ENCODE results near the gene MYO1E.

The MYO1E gene

GRCh38 chr15:59360305-59360704 lies 12.4 kb downstream of the MYO1E start:
- ChIA-PET POLR2A (no interaction called here), CTCF (interaction anchor here (0.9 to 2.4 kb wide), 16 partner anchors 8 to 113 kb away, joined by 3 to 12 read pairs (median 4); partner anchors contain the start of gene MYO1E)
- no peak for DNase-seq (ENCODE audit: extremely low spot score)
- no peak for TF ChIP-seq CTCF (IDR thresholded peaks at IDR 0.05; ENCODE audit: control extremely low read depth, extremely low read depth, low read depth, missing control alignments)

- TF ChIP-seq CTCF (IDR thresholded peaks at IDR 0.05; ENCODE audit: control extremely low read depth, extremely low read depth, low read depth, missing control alignments) = no peak
- DNase-seq (ENCODE audit: extremely low spot score) = no peak
- ChIA-PET POLR2A (interaction anchor here (1.0 kb wide), 1 partner anchor 11 kb away, joined by 3 read pairs; no protein-coding TSS in a partner anchor), CTCF (interaction anchor here (0.9 to 2.1 kb wide), 2 partner anchors 12 to 22 kb away, joined by 3 to 9 read pairs; no protein-coding TSS in a partner anchor)
These were observed 16.9 kb downstream of the MYO1E start for GRCh38 chr15:59355730-59356129.

- POLR2A ChIA-PET = no interaction called here
- CTCF ChIA-PET = interaction anchor here (1.3 to 2.1 kb wide), 2 partner anchors 10 to 107 kb away, joined by 3 to 9 read pairs; no protein-coding TSS in a partner anchor
- DNase-seq (ENCODE audit: extremely low spot score) = no peak
- no peak for TF ChIP-seq CTCF (IDR thresholded peaks at IDR 0.05; ENCODE audit: control extremely low read depth, extremely low read depth, low read depth, missing control alignments)
These were observed 18.1 kb downstream of the MYO1E start for GRCh38 chr15:59354417-59355031.

GRCh38 chr15:59353994-59354416 lies 18.7 kb downstream of the MYO1E start:
- ChIA-PET POLR2A (no interaction called here), CTCF (interaction anchor here (0.9 to 2.1 kb wide), 4 partner anchors 10 to 107 kb away, joined by 3 to 9 read pairs (median 3); no protein-coding TSS in a partner anchor)
- no peak for DNase-seq (ENCODE audit: extremely low spot score)
- no peak for TF ChIP-seq CTCF (IDR thresholded peaks at IDR 0.05; ENCODE audit: control extremely low read depth, extremely low read depth, low read depth, missing control alignments)

- DNase-seq (ENCODE audit: extremely low spot score) = no peak
- TF ChIP-seq CTCF (IDR thresholded peaks at IDR 0.05; ENCODE audit: control extremely low read depth, extremely low read depth, low read depth, missing control alignments) = no peak
- ChIA-PET CTCF (interaction anchor here (1.0 kb wide), 1 partner anchor 8 kb away, joined by 5 read pairs; no protein-coding TSS in a partner anchor), POLR2A (no interaction called here)
These were observed 20.0 kb downstream of the MYO1E start for GRCh38 chr15:59352683-59353082.

GRCh38 chr15:59352189-59352588 lies 20.5 kb downstream of the MYO1E start:
- DNase-seq (ENCODE audit: extremely low spot score) = no peak
- POLR2A ChIA-PET = no interaction called here
- no peak for TF ChIP-seq CTCF (IDR thresholded peaks at IDR 0.05; ENCODE audit: control extremely low read depth, extremely low read depth, low read depth, missing control alignments)
- CTCF ChIA-PET = interaction anchor here (1.0 kb wide), 1 partner anchor 9 kb away, joined by 5 read pairs; no protein-coding TSS in a partner anchor
